Loucy (cell line): ENCODE measurements around the gene LIN37.

Source experiments
- H2AFZ ChIP-seq: fragments of 200-600 bp; sonication (generic); 2 replicates; pipeline ENCODE4 v1.6.0; 2016; ENCODE audit warnings: antibody characterized with exemption, mild to moderate bottlenecking, low read length, moderate library complexity
- H3F3A ChIP-seq: fragments of 200-600 bp; 2 replicates; pipeline ENCODE4 v1.6.0; 2016; ENCODE audit warnings: antibody characterized with exemption, low read depth, mild to moderate bottlenecking
- H3K27me3 ChIP-seq: fragments of 200-600 bp; sonication (generic); 2 replicates; pipeline ENCODE4 v1.6.1; 2014; ENCODE audit warnings: low read length, mild to moderate bottlenecking; ENCODE audit not compliant: insufficient read depth, poor library complexity, severe bottlenecking
- H3K36me3 ChIP-seq: fragments of 200-600 bp; sonication (generic); 2 replicates; pipeline ENCODE4 v1.6.1; 2016; ENCODE audit warnings: low read length; ENCODE audit not compliant: insufficient read depth
- H3K4me1 ChIP-seq: fragments of 200-600 bp; sonication (generic); 2 replicates; pipeline ENCODE4 v1.5.1; 2014; ENCODE audit warnings: low read length, mild to moderate bottlenecking; ENCODE audit not compliant: insufficient read depth, poor library complexity, severe bottlenecking
- H3K4me2 ChIP-seq: fragments of 200-600 bp; sonication (generic); 2 replicates; pipeline ENCODE4 v1.6.0; 2014; ENCODE audit warnings: antibody characterized with exemption, low read length, low read depth, mild to moderate bottlenecking; ENCODE audit not compliant: poor library complexity, severe bottlenecking
- H3K4me3 ChIP-seq: fragments of 200-600 bp; sonication (generic); 2 replicates; pipeline ENCODE4 v1.5.1; 2014; ENCODE audit warnings: low read length, mild to moderate bottlenecking, mixed read lengths; ENCODE audit not compliant: poor library complexity, severe bottlenecking
- H3K79me2 ChIP-seq: fragments of 200-600 bp; sonication (generic); 2 replicates; pipeline ENCODE4 v1.6.1; 2014; ENCODE audit warnings: low read length; ENCODE audit not compliant: insufficient read depth
- H3K9ac ChIP-seq: fragments of 200-600 bp; sonication (generic); 2 replicates; pipeline ENCODE4 v1.6.0; 2014; ENCODE audit warnings: mild to moderate bottlenecking, low read depth, low read length, moderate library complexity; ENCODE audit not compliant: poor library complexity, severe bottlenecking
- H3K9me2 ChIP-seq: fragments of 200-600 bp; sonication (generic); replicated peaks from 2 replicates; pipeline ENCODE4 v1.6.1; 2016; ENCODE audit warnings: low read depth, low read length, mixed read lengths
- H3K9me3 ChIP-seq: fragments of 200-600 bp; sonication (generic); 2 replicates; pipeline ENCODE4 v1.6.1; 2014; ENCODE audit warnings: mild to moderate bottlenecking, antibody characterized with exemption, low read length, low read depth; ENCODE audit not compliant: insufficient read depth
- H4K20me1 ChIP-seq: fragments of 200-600 bp; sonication (generic); 2 replicates; pipeline ENCODE4 v1.6.0; 2014; ENCODE audit warnings: antibody characterized with exemption, low read length, mild to moderate bottlenecking; ENCODE audit not compliant: insufficient read depth, poor library complexity, severe bottlenecking
- CTCF ChIP-seq: fragments of 200-600 bp; sonication (generic); conservative IDR thresholded peaks from 2 replicates; pipeline ENCODE4 v1.5.1; 2014; ENCODE audit warnings: mild to moderate bottlenecking, antibody characterized with exemption, low read length
- EZH2phosphoT487 ChIP-seq: fragments of 200-600 bp; IDR thresholded peaks from 2 replicates; pipeline ENCODE4 v1.6.1; 2018; ENCODE audit warnings: antibody characterized with exemption, mild to moderate bottlenecking, moderate library complexity, borderline replicate concordance

Gene LIN37

GRCh38 chr19:35704218-35704617 is 44.2 kb upstream of the LIN37 start, which contains the start of gene ZBTB32:
Gene ZBTB32, plus strand, starts transcription at chr19:35704558. Its CDS starts 10,069 bp downstream, at chr19:35714627.
- Histone ChIP-seq H3K4me1 (peaks cover 6% of the 10 kb centered on the region), H3K9me2 (no peaks in the 10 kb centered on the region), H3K79me2 (no peaks in the 10 kb centered on the region), H3K36me3 (no peaks in the 10 kb centered on the region), H3K9me3 (no peaks in the 10 kb centered on the region), H3F3A (no peaks in the 10 kb centered on the region), H3K27me3 (no peaks in the 10 kb centered on the region), H2AFZ (no peak within 1 kb of the TSS), H3K4me3 (no peak within 1 kb of the TSS), H3K4me2 (no peak within 1 kb of the TSS), H4K20me1 (no peaks in the 10 kb centered on the region), H3K9ac (no peak within 1 kb of the TSS)
- no peak for TF ChIP-seq CTCF
- TF ChIP-seq EZH2phosphoT487 = no peak

DNA sequence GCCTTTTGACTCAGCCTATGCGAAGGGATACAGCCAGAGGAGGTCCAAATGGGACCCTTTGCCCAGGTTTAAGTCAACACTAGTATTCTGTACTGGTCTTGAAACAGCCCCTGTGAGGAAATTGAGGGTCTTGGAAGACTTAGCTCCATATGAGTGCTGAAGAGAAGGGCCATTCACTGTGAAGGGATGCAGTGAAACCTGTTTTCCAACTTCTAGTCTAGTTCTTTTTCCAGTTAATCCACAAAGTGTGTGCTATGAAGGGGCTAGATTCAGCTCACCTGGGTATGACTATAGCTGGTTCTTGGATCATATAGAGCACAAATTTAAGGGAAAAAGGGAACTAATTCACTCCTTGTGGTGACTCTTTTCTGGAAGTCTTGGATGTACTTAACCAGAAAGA is 40.0 kb upstream of the LIN37 start:
- Histone ChIP-seq H3K9ac (no peak overlapping the region), H3K9me3 (no peaks in the 10 kb centered on the region), H4K20me1 (no peaks in the 10 kb centered on the region), H3K36me3 (no peaks in the 10 kb centered on the region), H3K4me3 (no peak overlapping the region), H3F3A (no peaks in the 10 kb centered on the region), H3K79me2 (no peaks in the 10 kb centered on the region), H3K9me2 (no peaks in the 10 kb centered on the region), H3K4me2 (no peak overlapping the region), H3K4me1 (no peaks in the 10 kb centered on the region), H3K27me3 (no peaks in the 10 kb centered on the region), H2AFZ (no peak overlapping the region)
- TF ChIP-seq EZH2phosphoT487 (no peak), CTCF (no peak)

- Histone ChIP-seq H3K9me2 (no peaks in the 10 kb centered on the region), H2AFZ (no peak overlapping the region), H3K79me2 (peaks cover 8% of the 10 kb centered on the region), H3K27me3 (no peaks in the 10 kb centered on the region), H3K36me3 (no peaks in the 10 kb centered on the region), H3K9me3 (no peaks in the 10 kb centered on the region), H3K9ac (no peak overlapping the region), H3F3A (no peaks in the 10 kb centered on the region), H4K20me1 (no peaks in the 10 kb centered on the region), H3K4me2 (no peak overlapping the region), H3K4me1 (peaks cover 10% of the 10 kb centered on the region), H3K4me3 (no peak overlapping the region)
- TF ChIP-seq EZH2phosphoT487 = no peak
- TF ChIP-seq CTCF = no peak
Measured at GRCh38 chr19:35710784-35711723, 37.3 kb upstream of the LIN37 start.
